CD4-positive, alpha-beta memory T cell (primary cell): ENCODE data around the gene LCAT. TPM values are rescaled to one million over a fixed set of nuclear protein-coding genes. Genes with fewer than 3 reads are reported as not detected.

Experiments
- CTCF ChIA-PET: fragments of 350-600 bp; sonication (Branson Sonifier 250); formaldehyde crosslinking; loops from one replicate; lab custom pipeline; 2021; ENCODE audit warnings: inconsistent platforms; ENCODE audit not compliant: partially characterized antibody; lab: Charles Lee
- POLR2A ChIA-PET: fragments of 350-600 bp; sonication (Branson Sonifier 250); formaldehyde crosslinking; loops from one replicate; lab custom pipeline; 2021; ENCODE audit not compliant: partially characterized antibody; lab: Charles Lee
- DNase-seq, 5 donors: peaks; one replicate each; pipeline versions ENCODE4 v3.0.0 to v3.0.0-alpha.2; 2020 to 2022; ENCODE audit warnings: mixed read lengths in 1 of 5
- H3K27ac ChIP-seq: one replicate; pipeline ENCODE4 v1.7.0; 2013; ENCODE audit warnings: low read depth, low read length
- H3K27me3 ChIP-seq: 2 replicates; pipeline ENCODE4 v1.7.0; 2013; ENCODE audit warnings: mild to moderate bottlenecking, low read length, moderate library complexity; ENCODE audit not compliant: insufficient read depth
- H3K36me3 ChIP-seq: 2 replicates; pipeline ENCODE4 v1.7.0; 2013; ENCODE audit warnings: mild to moderate bottlenecking, low read length, moderate library complexity; ENCODE audit not compliant: insufficient read depth
- H3K4me1 ChIP-seq: 2 replicates; pipeline ENCODE4 v1.7.0; 2013; ENCODE audit warnings: mild to moderate bottlenecking, low read length, moderate library complexity; ENCODE audit not compliant: insufficient read depth
- H3K4me3 ChIP-seq, 2 donors: one replicate each; pipeline ENCODE4 v1.7.0; 2013; ENCODE audit warnings: low read length in 2 of 2, mild to moderate bottlenecking in 1 of 2
- H3K9me3 ChIP-seq, 2 donors: one replicate each; pipeline ENCODE4 v1.7.0; 2013; ENCODE audit warnings: low read length in 2 of 2, control low read depth in 1 of 2; ENCODE audit not compliant: control insufficient read depth in 1 of 2
- H3K27ac Mint-ChIP-seq, 7 donors: one replicate each; pipeline ENCODE4 v1.8.0; 2020 to 2021; ENCODE audit warnings: mixed read lengths in 7 of 7, mild to moderate bottlenecking in 6 of 7, inconsistent platforms in 3 of 7, moderate library complexity in 3 of 7
- H3K27me3 Mint-ChIP-seq, 2 donors: one replicate each; pipeline ENCODE4 v1.8.0; 2020 to 2021; ENCODE audit warnings: mixed read lengths in 2 of 2
- H3K36me3 Mint-ChIP-seq, 2 donors: one replicate each; pipeline ENCODE4 v1.8.0; 2020 to 2021; ENCODE audit warnings: mixed read lengths in 2 of 2, inconsistent platforms in 1 of 2, mild to moderate bottlenecking in 1 of 2
- H3K4me1 Mint-ChIP-seq, 4 donors: one replicate each; pipeline ENCODE4 v1.8.0; 2020 to 2021; ENCODE audit warnings: mixed read lengths in 4 of 4, mild to moderate bottlenecking in 1 of 4
- H3K4me3 Mint-ChIP-seq, 8 donors: one replicate each; pipeline ENCODE4 v1.8.0; 2020 to 2021; ENCODE audit warnings: mixed read lengths in 8 of 8, mild to moderate bottlenecking in 7 of 8, moderate library complexity in 6 of 8, inconsistent platforms in 3 of 8
- H3K9me3 Mint-ChIP-seq, 8 donors: one replicate each; pipeline ENCODE4 v1.8.0; 2020 to 2021; ENCODE audit warnings: mixed read lengths in 8 of 8, mild to moderate bottlenecking in 5 of 8, inconsistent platforms in 3 of 8, moderate library complexity in 1 of 8
- intact Hi-C: fragments of 100-400 bp; cut with micrococcal nuclease; formaldehyde crosslinking; loops from one replicate; pipeline ENCODE4 v1.15.1; 2023
- polyA plus RNA-seq, 2 donors: library from polyadenylated mRNA; unstranded; fragments of 300-500 nt; fragmentation: Illumina TruSeq; gene quantifications; one replicate each; pipeline ENCODE4 v1.2.3, GENCODE V29; 2021
- total RNA-seq, 2 experiments: library from RNA; stranded (reverse); gene quantifications; one replicate each; pipeline ENCODE4 v1.2.3, GENCODE V29; 2021

LCAT gene
- total and polyA plus RNA-seq, 4 experiments from 2014 or later, result 1.9 to 20.3 (median 18.2) TPM; not detected in 1

DNA sequence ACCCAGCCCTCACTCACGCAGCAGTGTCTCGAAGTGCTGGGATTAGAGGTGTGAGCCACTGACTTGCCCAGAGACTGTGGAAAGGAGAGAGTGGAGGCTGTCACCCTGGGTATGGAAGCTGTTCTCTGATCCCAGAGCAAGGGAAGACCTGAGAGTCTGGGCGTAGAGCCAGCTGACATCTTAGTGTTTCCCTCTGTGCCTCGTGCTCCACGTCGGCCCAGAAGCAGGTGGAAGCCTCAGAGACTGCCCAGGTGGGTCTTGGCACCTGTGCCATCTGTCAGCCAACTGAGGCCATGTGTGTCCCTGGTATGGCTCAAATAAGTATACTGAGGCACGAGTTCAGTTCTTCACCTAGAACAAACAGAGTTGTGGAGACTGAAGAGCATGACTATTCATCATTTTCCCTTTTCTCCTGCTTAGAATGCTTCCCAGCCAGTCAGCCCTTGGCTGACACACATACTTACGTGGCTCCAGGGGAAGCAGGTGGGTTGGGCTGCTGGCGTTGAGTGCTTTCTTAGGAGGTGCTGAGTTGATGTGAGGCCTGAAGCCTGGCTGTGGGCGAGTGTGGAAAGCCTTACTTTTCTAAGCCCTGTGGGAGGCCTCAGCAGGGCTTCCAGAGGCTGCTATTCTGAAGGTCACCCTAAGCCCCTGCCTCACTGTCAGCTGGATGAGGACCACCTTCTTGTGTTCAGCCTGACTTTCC is 20.4 kb downstream of the LCAT start:
- Histone ChIP-seq H3K27me3 (no peaks in the 10 kb centered on the region), H3K27ac (no peak overlapping the region), H3K36me3 (peaks cover 23% of the 10 kb centered on the region), H3K4me1 (peaks cover 6% of the 10 kb centered on the region), H3K9me3 (no peaks in the 10 kb centered on the region), H3K4me3 (no peak overlapping the region)
- Mint-ChIP-seq H3K27ac (peak overlapping the region in 4 of 7 donors; percentile 27 to 70 (median 35)), H3K36me3 (peaks cover 0 to 32% of the 10 kb centered on the region in 2 donors), H3K4me1 (peaks cover 2 to 20% (median 7%) of the 10 kb centered on the region in 4 donors), H3K9me3 (no peaks in the 10 kb centered on the region), H3K27me3 (no peaks in the 10 kb centered on the region), H3K4me3 (peak overlapping the region in 1 of 8 donors; percentile 17)
- POLR2A ChIA-PET, result interaction anchor here (1.1 to 1.6 kb wide), 2 partner anchors 12 kb away, joined by 4 to 6 read pairs; no protein-coding TSS in a partner anchor
- intact Hi-C loops, result no loop called here
- CTCF ChIA-PET, result interaction anchor here (1.2 to 8.8 kb wide), 3 partner anchors 10 to 45 kb away, joined by 3 to 61 read pairs (median 4); partner anchors contain the start of gene NRN1L
- no peak for DNase-seq

DNA sequence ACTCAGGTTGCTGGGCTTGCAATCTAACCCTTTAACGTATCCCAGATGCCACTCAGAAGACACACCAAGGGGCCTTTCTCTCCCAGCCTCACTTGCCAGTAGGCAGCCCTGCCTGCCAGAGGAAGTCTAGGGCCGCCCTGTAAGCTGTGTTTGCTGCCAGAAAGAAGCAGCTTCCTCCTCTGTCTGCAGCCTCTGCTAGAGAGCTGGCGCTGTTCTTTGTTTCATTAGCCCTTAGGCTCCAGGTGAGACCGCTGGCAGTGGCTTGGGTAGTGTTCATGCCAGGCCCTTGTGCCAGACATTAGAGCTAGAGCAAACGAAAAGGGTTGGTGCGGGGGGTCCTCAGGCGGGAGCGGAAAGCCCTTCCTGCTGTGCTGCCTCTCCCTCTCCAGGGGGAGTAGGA is 21.2 kb downstream of the LCAT start:
- peaks cover under 1 to 18% (median 6%) of the 10 kb centered on the region in 4 donors for H3K4me1 Mint-ChIP-seq
- H3K4me3 Mint-ChIP-seq, result peak overlapping the region in 1 of 8 donors; percentile 13
- H3K36me3 Mint-ChIP-seq, result peaks cover 0 to 32% of the 10 kb centered on the region in 2 donors
- Histone ChIP-seq H3K27me3 (no peaks in the 10 kb centered on the region), H3K4me1 (peaks cover 4% of the 10 kb centered on the region), H3K9me3 (no peaks in the 10 kb centered on the region), H3K36me3 (peaks cover 16% of the 10 kb centered on the region), H3K4me3 (no peak overlapping the region), H3K27ac (no peak overlapping the region)
- intact Hi-C loops, result no loop called here
- POLR2A ChIA-PET, result interaction anchor here (1.1 kb wide), 1 partner anchor 13 kb away, joined by 6 read pairs; no protein-coding TSS in a partner anchor
- H3K9me3 Mint-ChIP-seq, result no peaks in the 10 kb centered on the region
- CTCF ChIA-PET, result interaction anchor here (1.2 to 8.8 kb wide), 3 partner anchors 11 to 106 kb away, joined by 3 to 61 read pairs (median 3); partner anchors contain the start of gene NRN1L
- DNase-seq, result no peak
- peak overlapping the region in 4 of 7 donors; percentile 13 to 76 (median 43) for H3K27ac Mint-ChIP-seq
- no peaks in the 10 kb centered on the region for H3K27me3 Mint-ChIP-seq

DNA sequence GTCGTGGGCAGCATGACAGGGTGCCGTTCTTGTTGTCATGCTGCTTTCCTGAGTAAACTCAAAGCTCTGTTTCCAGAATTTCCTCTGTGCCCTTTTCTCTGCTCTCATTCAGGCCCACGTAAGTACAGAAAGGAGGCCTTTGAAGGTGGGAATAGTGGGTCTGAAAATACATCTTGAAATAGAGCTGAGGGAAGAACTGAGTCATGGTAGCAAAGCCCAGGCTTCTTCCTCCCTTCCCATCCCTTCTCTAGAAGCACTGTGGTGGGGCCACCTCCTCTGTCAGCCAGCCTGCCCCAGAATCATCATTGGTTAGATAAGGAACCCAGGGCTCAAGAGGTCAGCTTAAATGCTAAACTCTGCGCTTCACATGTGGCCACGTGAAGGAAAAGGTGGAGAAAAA is 21.7 kb downstream of the LCAT start:
- peaks cover 12% of the 10 kb centered on the region for H3K36me3 ChIP-seq
- peaks cover 0 to 35% of the 10 kb centered on the region in 2 donors for H3K36me3 Mint-ChIP-seq
- no peaks in the 10 kb centered on the region for H3K27me3 ChIP-seq
- H3K27ac Mint-ChIP-seq, result peak overlapping the region in 6 of 7 donors; percentile 2 to 76 (median 54)
- H3K9me3 ChIP-seq, result no peaks in the 10 kb centered on the region
- H3K4me1 Mint-ChIP-seq, result peaks cover 4 to 24% (median 10%) of the 10 kb centered on the region in 4 donors
- H3K27ac ChIP-seq, result no peak overlapping the region
- no peak for DNase-seq
- intact Hi-C loops, result no loop called here
- no peak overlapping the region for H3K4me3 ChIP-seq
- no peak overlapping the region for H3K4me3 Mint-ChIP-seq
- H3K9me3 Mint-ChIP-seq, result no peaks in the 10 kb centered on the region
- H3K27me3 Mint-ChIP-seq, result no peaks in the 10 kb centered on the region
- POLR2A ChIA-PET, result interaction anchor here (1.1 kb wide), 1 partner anchor 13 kb away, joined by 6 read pairs; no protein-coding TSS in a partner anchor
- CTCF ChIA-PET, result interaction anchor here (1.2 to 8.8 kb wide), 4 partner anchors 12 to 408 kb away, joined by 3 to 61 read pairs (median 3); partner anchors contain the start of gene NRN1L
- H3K4me1 ChIP-seq, result peaks cover 8% of the 10 kb centered on the region

DNA sequence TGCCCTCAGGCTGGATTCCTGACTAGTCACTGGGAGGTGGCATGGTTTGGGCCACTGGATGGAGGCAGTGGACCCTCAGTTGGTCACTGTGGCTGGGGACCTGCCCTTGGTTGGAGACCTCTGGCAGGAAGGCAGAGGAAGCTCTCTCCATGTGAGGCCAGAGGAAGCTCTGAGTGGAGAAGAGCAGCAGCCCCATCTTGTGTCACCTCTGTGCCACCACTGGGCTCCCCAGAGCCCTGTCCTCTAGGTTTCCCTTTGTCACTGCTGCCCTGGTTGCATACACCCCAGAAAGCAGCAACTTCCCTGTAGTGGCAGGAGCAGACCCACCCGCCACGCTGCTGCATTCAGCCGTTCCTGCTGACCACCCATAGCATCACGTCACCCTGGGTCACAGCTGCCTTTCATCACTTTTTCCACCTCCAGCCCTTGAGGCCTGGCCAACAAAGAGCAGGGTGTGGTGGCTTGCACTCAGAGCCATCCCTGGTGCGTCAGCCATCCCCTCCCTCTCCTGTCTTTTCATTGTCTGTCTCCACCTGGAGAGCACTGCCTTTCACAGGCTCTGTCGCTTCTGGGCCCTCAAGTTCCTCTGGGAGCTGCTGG is 24.2 kb downstream of the LCAT start:
- Mint-ChIP-seq H3K9me3 (no peaks in the 10 kb centered on the region), H3K36me3 (peaks cover 0 to 50% of the 10 kb centered on the region in 2 donors), H3K27ac (peak overlapping the region in 1 of 7 donors; percentile 35), H3K27me3 (no peaks in the 10 kb centered on the region), H3K4me3 (no peak overlapping the region), H3K4me1 (peaks cover 10 to 42% (median 20%) of the 10 kb centered on the region in 4 donors)
- CTCF ChIA-PET, result interaction anchor here (2.2 kb wide), 1 partner anchor 9 kb away, joined by 6 read pairs; no protein-coding TSS in a partner anchor
- Histone ChIP-seq H3K27me3 (no peaks in the 10 kb centered on the region), H3K4me3 (no peak overlapping the region), H3K9me3 (no peaks in the 10 kb centered on the region), H3K27ac (no peak overlapping the region), H3K36me3 (peaks cover 12% of the 10 kb centered on the region), H3K4me1 (peaks cover 8% of the 10 kb centered on the region)
- intact Hi-C loops, result no loop called here
- POLR2A ChIA-PET, result no interaction called here
- no peak for DNase-seq

DNA sequence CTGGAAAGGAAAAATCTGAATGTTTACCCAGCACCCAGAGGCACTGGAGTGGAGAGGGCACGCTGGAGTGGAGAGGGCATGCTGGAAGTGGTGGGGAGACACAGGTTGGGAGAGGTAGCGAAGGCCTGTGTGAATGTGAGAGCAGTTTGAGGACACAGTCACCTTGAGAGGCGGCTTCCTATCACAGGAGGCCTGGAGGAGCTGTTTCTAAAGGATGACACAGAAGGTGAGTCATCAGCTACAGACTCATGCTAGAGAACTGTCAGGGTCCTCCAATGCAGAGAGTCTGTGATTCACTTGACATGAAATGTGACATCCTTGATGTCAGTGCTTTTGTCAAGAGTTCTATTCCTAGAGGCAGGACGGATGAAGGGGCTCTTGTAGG is 26.1 kb downstream of the LCAT start:
- intact Hi-C loops, result no loop called here
- H3K27me3 ChIP-seq, result no peaks in the 10 kb centered on the region
- Mint-ChIP-seq H3K27ac (peak overlapping the region in 5 of 7 donors; percentile 38 to 70 (median 64)), H3K4me3 (no peak overlapping the region), H3K36me3 (peaks cover 4 to 48% of the 10 kb centered on the region in 2 donors), H3K9me3 (no peaks in the 10 kb centered on the region), H3K4me1 (peaks cover 8 to 39% (median 24%) of the 10 kb centered on the region in 4 donors), H3K27me3 (no peaks in the 10 kb centered on the region)
- POLR2A ChIA-PET, result interaction anchor here (0.9 kb wide), 1 partner anchor 11 kb away, joined by 4 read pairs; no protein-coding TSS in a partner anchor
- H3K9me3 ChIP-seq, result no peaks in the 10 kb centered on the region
- no peak overlapping the region for H3K27ac ChIP-seq
- no peak overlapping the region for H3K4me3 ChIP-seq
- no peak for DNase-seq
- CTCF ChIA-PET, result interaction anchor here (0.7 to 1.6 kb wide), 3 partner anchors 9 to 34 kb away, joined by 3 read pairs; partner anchors contain the start of gene CTRL
- peaks cover 3% of the 10 kb centered on the region for H3K36me3 ChIP-seq
- peaks cover 8% of the 10 kb centered on the region for H3K4me1 ChIP-seq

DNA sequence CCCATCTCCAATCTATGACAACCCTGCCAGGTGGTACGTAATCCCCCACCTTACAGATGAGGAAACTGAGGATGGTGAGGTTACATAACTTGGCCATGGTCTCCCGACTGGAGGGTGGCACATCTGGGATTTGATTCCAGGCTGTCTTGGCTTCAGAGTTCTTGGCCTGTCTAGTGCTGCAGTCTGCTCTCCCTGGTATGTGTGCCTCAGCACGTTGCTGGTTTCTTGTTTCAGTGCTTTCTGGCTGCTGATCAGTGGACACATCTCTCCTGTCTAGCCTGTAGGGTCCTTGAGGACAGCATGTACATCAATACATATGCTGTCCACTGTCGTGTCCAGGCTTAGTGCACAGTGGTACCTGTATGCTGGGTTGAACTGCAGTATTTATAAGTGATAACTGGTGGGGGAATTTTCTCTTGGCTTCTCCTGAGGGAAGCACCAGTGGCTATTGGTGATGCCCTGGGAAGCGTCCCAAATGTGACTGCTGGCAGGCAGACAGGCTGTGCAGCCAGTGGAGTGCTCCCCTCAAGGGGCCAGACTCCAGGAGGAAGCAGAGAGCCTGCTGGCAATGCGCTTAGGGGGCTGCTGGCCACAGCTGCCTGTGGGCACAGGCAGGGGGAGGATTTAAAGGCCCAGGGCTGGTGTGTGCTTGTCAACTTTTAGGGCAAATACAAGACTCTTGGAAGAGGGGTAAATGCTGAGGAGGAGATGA is 26.6 kb downstream of the LCAT start:
- Histone ChIP-seq H3K36me3 (peaks cover 3% of the 10 kb centered on the region), H3K27me3 (no peaks in the 10 kb centered on the region), H3K9me3 (no peaks in the 10 kb centered on the region), H3K4me1 (peaks cover 8% of the 10 kb centered on the region), H3K4me3 (no peak overlapping the region), H3K27ac (no peak overlapping the region)
- H3K4me3 Mint-ChIP-seq, result no peak overlapping the region
- H3K27ac Mint-ChIP-seq, result peak overlapping the region in 4 of 7 donors; percentile 32 to 70 (median 66)
- no peak for DNase-seq
- H3K9me3 Mint-ChIP-seq, result no peaks in the 10 kb centered on the region
- no peaks in the 10 kb centered on the region for H3K27me3 Mint-ChIP-seq
- ChIA-PET POLR2A (interaction anchor here (0.9 kb wide), 1 partner anchor 10 kb away, joined by 4 read pairs; no protein-coding TSS in a partner anchor), CTCF (interaction anchor here (0.7 to 1.6 kb wide), 2 partner anchors 10 to 14 kb away, joined by 3 read pairs; partner anchors contain the start of gene CTRL)
- peaks cover 8 to 38% (median 24%) of the 10 kb centered on the region in 4 donors for H3K4me1 Mint-ChIP-seq
- peaks cover 4 to 46% of the 10 kb centered on the region in 2 donors for H3K36me3 Mint-ChIP-seq
- intact Hi-C loops, result no loop called here
